AG08395 (cell line): ENCODE results near the gene CCNY.

ENCODE experiments used
- DNase-seq: peaks from one replicate; pipeline ENCODE4 v3.0.0; 2012; ENCODE audit warnings: mixed read lengths, low spot score

CCNY gene

DNA sequence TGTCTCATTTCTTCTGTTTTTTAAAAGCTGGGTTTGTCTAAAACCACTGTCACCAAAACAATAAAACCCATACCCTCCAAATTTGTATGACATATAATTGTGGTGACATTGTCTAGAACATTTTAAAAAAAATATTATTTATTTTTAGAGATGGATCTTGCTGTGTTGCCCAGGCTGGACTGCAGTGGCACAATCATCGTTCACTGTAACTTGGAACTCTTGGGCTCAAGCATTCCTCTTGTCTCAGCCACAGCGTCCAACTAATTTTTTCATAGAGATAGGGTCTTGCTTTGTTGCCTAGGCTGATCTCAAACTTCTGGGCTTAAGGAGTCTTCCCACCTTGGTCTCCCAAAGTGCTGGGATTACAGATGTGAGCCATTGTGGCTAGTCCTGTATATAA is 116.5 kb downstream of the CCNY start:
- DNase-seq = no peak

- peak; percentile 47 for DNase-seq
Observed at GRCh38 chr10:35453855-35454532, 117.7 kb downstream of the CCNY start.

DNA sequence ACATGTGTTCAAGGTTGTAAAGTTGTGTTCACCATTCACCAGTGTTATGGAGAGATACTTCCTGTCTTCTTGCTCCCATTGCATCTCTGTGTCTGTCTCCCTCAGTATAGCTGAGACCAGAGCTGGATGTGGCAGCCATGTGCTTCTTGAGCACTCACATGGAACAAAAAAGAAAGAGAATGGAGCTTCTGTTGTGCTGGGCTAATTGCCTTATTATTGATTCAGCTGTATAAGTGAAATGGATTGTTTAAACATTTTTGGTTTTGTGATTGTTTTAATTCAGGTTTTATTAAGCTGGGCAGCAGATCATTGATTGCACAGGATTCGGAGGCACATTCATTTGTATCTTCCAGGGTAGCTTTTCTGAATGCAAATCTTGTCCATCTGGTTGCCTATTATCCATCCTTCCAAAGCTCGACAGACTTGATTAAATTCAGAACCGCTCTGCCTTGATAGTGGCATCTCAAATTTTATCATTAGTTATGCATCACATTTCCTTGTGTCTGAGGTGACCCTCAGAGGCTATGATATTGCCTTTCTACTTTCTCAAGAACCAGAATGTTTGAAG is 119.9 kb downstream of the CCNY start:
- DNase-seq = no peak

- no peak for DNase-seq
Observed at GRCh38 chr10:35456784-35457183, 120.5 kb downstream of the CCNY start.

GRCh38 chr10:35458500-35459448 is 122.5 kb downstream of the CCNY start:
- DNase-seq = no peak

DNA sequence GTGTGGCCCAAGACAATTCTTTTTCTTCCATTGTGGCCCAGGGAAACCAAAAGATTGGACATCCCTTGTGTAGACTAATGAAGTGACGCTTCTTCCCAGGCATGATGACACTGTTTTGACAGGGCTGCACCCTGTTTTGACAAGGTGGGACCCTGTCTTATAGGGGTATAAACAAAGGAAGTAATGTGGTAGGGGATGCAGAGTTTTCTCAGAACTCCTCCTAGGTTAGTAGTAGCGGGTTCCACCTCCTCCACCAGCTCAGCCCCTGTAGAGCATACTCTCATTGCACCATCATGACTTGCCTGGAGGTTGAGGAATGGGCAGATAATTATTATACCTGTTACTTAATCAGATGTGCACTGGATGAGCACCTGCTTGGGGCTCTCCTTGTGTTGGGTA is 123.1 kb downstream of the CCNY start:
- no peak for DNase-seq

DNA sequence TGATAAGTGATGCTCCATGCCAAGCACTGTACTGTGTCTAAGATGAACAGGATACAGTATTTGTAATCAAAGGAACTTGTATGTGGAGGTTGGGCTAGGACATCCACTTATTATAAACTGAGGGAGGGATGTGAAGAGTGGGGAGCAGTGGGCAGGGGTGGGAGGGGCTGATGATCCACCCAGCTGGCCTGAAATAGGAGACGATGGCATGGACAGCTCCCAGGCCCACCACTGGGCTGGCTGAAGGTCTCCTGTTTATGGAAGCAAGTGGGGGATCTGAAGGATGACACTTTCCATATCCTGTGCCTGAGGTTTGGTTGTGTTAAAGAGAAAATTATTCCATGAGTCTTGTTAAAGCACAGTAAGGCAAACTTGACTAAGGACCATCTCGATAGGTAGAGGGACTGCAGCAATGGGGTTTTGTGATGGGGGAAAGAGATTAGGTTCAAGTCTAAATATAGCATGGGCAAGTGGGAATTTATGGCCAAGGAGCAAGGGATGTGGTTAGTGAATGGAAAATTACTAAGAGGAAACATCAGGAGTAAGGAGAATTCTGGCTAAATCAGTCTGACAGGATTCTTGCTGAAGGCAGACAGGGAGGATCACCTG is 124.6 kb downstream of the CCNY start:
- no peak for DNase-seq

- no peak for DNase-seq
Observed at GRCh38 chr10:35462491-35462934, 126.2 kb downstream of the CCNY start.

GRCh38 chr10:35463105-35463867 is 127.0 kb downstream of the CCNY start:
- no peak for DNase-seq

DNA sequence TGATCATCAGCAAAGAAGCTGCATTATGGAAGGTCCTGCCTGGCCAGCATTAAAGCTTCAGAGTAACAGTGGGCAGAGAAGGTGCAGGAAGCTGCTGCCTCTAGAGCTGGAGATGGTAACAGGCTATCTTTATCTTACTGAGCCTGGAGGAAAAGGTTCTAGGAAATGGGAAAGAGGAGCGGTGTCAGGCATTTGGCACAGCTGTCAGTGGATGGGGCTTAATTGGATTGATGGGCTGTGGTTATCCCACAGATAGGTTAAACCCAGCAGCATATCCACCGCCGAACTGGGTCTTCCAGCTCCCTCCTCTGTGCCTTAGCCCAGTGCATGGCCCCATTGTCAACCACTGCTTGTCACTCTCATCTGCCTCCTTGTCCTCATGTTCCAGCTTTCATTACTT is 127.6 kb downstream of the CCNY start:
- no peak for DNase-seq

DNA sequence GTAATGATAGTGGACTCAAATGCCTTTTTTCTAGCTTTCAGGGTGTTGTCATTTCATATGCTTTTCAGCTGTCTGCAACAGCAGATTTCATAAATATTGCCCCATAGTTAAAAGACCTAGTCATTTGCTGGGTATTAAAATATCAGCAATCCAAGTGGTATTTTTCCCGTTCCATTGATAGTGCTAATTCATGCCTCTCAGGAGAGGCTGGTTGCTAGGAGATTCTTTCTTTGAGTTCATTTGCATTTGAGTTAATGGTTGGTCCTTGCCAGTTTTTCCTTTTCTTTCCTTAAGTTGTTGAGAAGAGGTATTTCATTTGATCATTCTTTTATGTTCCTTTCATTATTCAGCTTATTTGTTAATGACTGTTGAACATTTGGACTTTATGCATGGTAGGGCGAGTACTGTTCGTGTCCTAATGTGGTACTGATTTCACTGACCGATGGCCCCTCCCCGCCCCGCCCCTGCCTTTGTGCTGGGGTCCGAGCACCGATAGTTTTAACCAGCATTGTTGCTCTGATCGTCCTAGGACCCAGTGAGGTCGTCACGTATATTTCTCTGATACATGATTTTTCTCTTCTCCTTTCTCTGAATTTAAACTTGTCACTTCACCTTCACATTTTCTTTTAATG is 128.6 kb downstream of the CCNY start:
- DNase-seq = peak; percentile 39

DNA sequence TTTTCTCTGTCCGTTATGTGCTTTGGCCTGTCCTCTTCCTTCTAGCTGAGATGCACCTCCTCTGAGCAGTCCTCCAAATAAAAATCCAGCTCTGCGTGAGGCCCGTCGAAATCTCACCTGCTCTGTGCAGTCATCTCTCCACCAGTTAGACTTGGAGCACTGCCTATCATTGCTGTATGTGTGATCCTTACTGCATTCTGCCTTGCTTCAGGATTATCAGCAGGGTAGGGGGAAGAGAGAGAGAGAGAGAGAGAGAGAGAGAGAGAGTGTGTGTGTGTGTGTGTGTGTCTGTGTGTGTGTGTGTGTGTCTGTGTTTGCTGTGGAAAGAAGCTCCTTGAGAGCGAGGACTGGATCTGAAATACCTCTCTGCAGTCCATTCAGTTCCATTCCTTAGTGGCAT is 129.4 kb downstream of the CCNY start:
- DNase-seq = no peak

DNA sequence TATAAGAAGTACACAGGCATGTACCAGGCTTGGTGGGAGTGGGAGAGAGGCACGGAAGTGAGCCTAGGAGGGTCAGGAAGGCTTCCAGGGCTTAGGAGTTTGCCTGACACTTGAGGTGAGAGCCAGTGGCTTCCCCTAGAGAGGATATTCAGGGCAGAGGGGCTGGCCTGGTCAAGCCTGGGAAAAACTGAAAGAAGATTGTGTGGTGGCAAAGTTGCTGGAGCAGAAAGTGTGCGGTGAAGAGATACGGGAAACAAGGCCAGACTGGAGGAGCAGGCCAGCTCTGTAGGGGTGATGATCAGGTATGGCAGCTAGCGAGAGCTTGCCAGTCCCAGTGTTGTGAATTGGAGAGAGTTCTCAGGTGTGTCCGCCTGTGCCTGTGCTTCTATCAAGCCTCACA is 129.9 kb downstream of the CCNY start:
- DNase-seq = no peak

DNA sequence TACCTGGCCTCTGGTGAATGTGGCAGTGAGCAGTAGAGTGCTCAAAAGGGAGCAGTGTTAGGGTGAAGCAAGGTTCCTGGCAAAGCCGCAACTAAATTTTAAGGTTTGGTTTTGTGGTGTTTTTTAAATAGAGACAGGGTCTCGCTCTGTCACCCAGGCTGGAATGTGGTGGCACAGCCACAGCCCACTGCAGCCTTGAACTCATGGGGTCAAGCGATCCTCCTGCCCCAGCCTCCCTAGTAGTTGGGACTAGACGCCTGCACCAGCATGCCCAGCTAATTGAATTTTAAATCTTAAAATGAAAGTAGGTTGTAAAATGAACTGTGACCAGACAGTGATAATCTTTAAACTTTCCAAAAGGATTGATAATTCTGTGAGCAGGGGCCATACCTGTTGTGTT is 130.4 kb downstream of the CCNY start:
- DNase-seq = no peak

DNA sequence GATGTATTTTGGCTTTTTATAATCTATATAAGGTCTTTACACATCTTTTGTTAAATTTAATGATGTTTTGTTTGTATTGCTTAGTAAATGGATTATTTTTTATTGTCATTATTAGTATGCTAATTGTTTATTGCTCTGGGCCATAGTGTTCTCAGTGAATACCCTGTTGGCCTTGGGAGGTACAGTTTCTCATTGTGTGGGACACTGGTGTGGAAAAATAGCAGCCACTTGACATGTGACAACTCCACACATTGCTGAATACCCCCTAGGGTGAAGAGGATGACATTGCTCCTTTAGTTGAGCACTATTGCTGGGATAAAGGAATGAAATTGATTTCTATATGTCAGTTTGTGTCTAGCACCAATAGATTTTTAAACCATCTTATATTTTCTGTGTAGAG is 130.9 kb downstream of the CCNY start:
- DNase-seq = no peak

- peak; percentile 31 for DNase-seq
Observed at GRCh38 chr10:35470248-35470924, 134.1 kb downstream of the CCNY start.

GRCh38 chr10:35470925-35471315 is 134.6 kb downstream of the CCNY start:
- no peak for DNase-seq

DNA sequence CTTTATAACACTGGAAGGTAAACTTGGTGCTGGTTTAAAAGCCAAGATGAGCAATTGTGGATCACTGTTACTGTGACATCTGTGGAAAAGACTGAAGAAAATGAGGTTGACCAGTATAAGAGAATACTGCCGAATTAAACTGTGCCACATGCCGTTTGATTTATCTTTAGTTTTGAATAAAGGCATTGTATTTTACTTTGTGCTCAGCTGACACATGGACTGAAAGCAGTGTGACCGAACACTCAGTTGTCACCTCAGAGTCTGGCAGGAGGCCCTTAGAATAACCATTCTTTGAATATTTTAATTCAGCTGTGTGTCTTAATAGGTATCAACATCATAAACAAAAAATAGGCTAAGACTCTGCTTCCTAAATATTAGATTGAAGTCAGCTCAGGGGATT is 135.1 kb downstream of the CCNY start:
- DNase-seq = no peak

DNA sequence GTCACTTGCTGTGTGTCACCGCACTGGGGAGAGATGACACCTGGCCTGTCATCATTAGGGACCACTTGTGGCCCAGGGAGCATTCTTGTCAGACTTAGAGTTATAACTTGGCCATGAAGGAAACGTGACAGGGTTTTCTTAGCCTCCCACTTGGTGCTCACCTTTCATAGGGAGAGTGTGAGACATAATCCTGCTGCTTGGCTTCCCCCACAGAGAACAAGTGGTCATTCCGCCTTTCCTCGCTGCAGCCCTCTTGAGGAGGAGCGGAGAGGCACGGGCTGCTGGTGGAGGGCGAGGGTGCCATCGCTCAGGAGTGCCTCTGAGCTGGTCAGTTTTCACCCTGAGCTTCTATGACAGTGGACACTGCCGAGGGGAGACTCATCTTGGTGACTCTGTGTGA is 143.8 kb downstream of the CCNY start:
- no peak for DNase-seq

- no peak for DNase-seq
Observed at GRCh38 chr10:35481413-35481812, 145.1 kb downstream of the CCNY start.
